Measurements from ENCODE around the gene SNRNP40. TPM values are rescaled to one million over a fixed set of nuclear protein-coding genes. Genes with fewer than 3 reads are reported as not detected.
"Not testable (repeated sequence)": the region's sequence is repeated elsewhere in the genome, so short reads cannot be mapped to it uniquely, and the experiment has no call there.

SNRNP40 gene
- total RNA-seq, 1 experiment from 2014 or later: 207 TPM

GRCh38 chr1:31287791-31288190 lies 8.8 kb downstream of the SNRNP40 start:
- not testable (repeated sequence) for DNase-seq (ENCODE audit: low read depth)

- DNase-seq (ENCODE audit: low read depth): not testable (repeated sequence)
Measured at GRCh38 chr1:31282426-31282825, 14.2 kb downstream of the SNRNP40 start.

GRCh38 chr1:31273619-31274018 lies 23.0 kb downstream of the SNRNP40 start:
- DNase-seq (ENCODE audit: low read depth): no peak

- DNase-seq (ENCODE audit: low read depth): no peak
Measured at GRCh38 chr1:31272369-31272768, 24.2 kb downstream of the SNRNP40 start.

GRCh38 chr1:31266547-31266946 lies 30.0 kb downstream of the SNRNP40 start:
- DNase-seq (ENCODE audit: low read depth): no peak

GRCh38 chr1:31264790-31265386 lies 31.7 kb downstream of the SNRNP40 start:
- no peak for DNase-seq (ENCODE audit: low read depth)

GRCh38 chr1:31263408-31263807 lies 33.2 kb downstream of the SNRNP40 start:
- DNase-seq (ENCODE audit: low read depth): no peak

- not testable (repeated sequence) for DNase-seq (ENCODE audit: low read depth)
Measured at GRCh38 chr1:31262393-31262792, 34.2 kb downstream of the SNRNP40 start.

GRCh38 chr1:31261916-31262315 lies 34.7 kb downstream of the SNRNP40 start:
- no peak for DNase-seq (ENCODE audit: low read depth)

GRCh38 chr1:31259746-31260145 lies 36.8 kb downstream of the SNRNP40 start:
- no peak for DNase-seq (ENCODE audit: low read depth)

- no peak for DNase-seq (ENCODE audit: low read depth)
Measured at GRCh38 chr1:31258581-31258980, 38.0 kb downstream of the SNRNP40 start.

GRCh38 chr1:31257213-31257612 lies 39.4 kb downstream of the SNRNP40 start:
- no peak for DNase-seq (ENCODE audit: low read depth)

- no peak for DNase-seq (ENCODE audit: low read depth)
Measured at GRCh38 chr1:31249854-31250253, 46.7 kb downstream of the SNRNP40 start.

GRCh38 chr1:31248276-31248675 lies 48.3 kb downstream of the SNRNP40 start:
- DNase-seq (ENCODE audit: low read depth): no peak

GRCh38 chr1:31244326-31244725 lies 52.3 kb downstream of the SNRNP40 start:
- DNase-seq (ENCODE audit: low read depth): peak; percentile 65

- DNase-seq (ENCODE audit: low read depth): peak; percentile 33
Measured at GRCh38 chr1:31243501-31244286, 52.9 kb downstream of the SNRNP40 start.

- DNase-seq (ENCODE audit: low read depth): no peak
Measured at GRCh38 chr1:31241321-31241720, 55.3 kb downstream of the SNRNP40 start.

GRCh38 chr1:31239653-31240241 lies 56.8 kb downstream of the SNRNP40 start, which contains the start of gene NKAIN1:
Gene NKAIN1, minus strand, starts transcription at chr1:31239887. Its CDS starts 340 bp downstream, at chr1:31239547.
- no peak for DNase-seq (ENCODE audit: low read depth)

- DNase-seq (ENCODE audit: low read depth): no peak
Measured at GRCh38 chr1:31238986-31239613, 57.5 kb downstream of the SNRNP40 start.

- DNase-seq (ENCODE audit: low read depth): no peak
Measured at GRCh38 chr1:31238612-31238985, 58.0 kb downstream of the SNRNP40 start.

- DNase-seq (ENCODE audit: low read depth): no peak
Measured at GRCh38 chr1:31234870-31235269, 61.7 kb downstream of the SNRNP40 start.

GRCh38 chr1:31234123-31234708 lies 62.4 kb downstream of the SNRNP40 start:
- DNase-seq (ENCODE audit: low read depth): no peak
